Measurements from ENCODE around the gene PFDN4. TPM values are rescaled to one million over a fixed set of nuclear protein-coding genes. Genes with fewer than 3 reads are reported as not detected.

Gene PFDN4
- total RNA-seq, 2 donors from 2014 or later: 72.7 to 89.8 TPM

DNA sequence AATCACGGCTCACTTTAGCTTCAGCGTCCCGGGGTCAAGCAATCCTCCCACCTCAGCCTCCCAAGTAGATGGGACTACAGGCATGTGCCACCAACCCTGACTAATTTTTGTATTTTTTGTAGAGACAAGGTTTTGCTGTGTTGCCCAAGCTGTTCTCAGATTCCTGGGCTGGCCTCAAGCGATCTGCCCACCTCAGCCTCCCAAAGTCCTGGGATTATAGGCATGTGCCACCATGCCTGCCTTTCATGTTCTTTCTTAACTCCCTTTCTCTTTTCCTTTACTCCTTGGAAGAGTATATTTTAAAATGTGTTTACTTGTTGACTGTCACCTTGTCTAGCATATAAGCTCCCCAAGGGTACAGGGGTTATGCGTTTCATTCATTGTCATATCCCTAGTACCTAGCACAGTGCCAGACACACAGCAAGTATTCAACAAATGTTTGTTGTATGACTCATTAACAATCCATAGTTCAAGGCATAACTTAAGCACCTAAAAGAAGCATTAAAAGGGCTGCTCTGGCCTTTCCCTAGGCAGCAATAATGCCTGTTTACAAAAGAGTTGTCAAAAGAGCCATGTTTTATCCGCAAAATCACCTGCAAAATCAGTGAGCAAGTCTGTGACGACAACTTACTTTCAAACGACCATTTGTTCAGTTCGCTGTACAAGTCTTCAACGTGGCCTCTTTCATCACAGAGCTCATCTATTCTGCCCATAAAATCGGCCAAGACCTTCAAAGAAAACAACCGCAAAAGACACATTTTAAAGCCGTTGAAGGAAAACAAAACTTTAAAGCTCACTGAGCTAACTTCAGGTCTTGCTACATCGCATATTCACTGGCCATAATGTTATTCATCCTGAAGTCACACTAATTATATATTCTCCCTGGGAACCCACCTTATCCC lies 38.7 kb upstream of the PFDN4 start:
- no peak overlapping the region for H3K9ac ChIP-seq (ENCODE audit: extremely low read depth, low read length, poor library complexity, severe bottlenecking)
- peaks cover 52% of the 10 kb centered on the region for H3K27me3 ChIP-seq (ENCODE audit: control insufficient read depth, insufficient read depth, low read length, poor library complexity, severe bottlenecking)
- H3K9me3 ChIP-seq (ENCODE audit: control insufficient read depth, low read length): no peaks in the 10 kb centered on the region
- Mint-ChIP-seq H3K4me3 (no peak overlapping the region), H3K27me3 (ENCODE audit: insufficient read depth) (peaks cover 58% of the 10 kb centered on the region), H3K9me3 (no peaks in the 10 kb centered on the region), H3K36me3 (ENCODE audit: low read depth) (no peaks in the 10 kb centered on the region), H3K27ac (no peak overlapping the region), H3K4me1 (peaks cover 10% of the 10 kb centered on the region)
- H3K4me3 ChIP-seq (ENCODE audit: low read length): no peak overlapping the region
- no peak for DNase-seq
- H3K4me1 ChIP-seq (ENCODE audit: control insufficient read depth, insufficient read depth, low read length): no peaks in the 10 kb centered on the region
- TF ChIP-seq, protein P1, sequence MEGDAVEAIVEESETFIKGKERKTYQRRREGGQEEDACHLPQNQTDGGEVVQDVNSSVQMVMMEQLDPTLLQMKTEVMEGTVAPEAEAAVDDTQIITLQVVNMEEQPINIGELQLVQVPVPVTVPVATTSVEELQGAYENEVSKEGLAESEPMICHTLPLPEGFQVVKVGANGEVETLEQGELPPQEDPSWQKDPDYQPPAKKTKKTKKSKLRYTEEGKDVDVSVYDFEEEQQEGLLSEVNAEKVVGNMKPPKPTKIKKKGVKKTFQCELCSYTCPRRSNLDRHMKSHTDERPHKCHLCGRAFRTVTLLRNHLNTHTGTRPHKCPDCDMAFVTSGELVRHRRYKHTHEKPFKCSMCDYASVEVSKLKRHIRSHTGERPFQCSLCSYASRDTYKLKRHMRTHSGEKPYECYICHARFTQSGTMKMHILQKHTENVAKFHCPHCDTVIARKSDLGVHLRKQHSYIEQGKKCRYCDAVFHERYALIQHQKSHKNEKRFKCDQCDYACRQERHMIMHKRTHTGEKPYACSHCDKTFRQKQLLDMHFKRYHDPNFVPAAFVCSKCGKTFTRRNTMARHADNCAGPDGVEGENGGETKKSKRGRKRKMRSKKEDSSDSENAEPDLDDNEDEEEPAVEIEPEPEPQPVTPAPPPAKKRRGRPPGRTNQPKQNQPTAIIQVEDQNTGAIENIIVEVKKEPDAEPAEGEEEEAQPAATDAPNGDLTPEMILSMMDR (conservative IDR thresholded peaks at IDR 0.05): no peak
- H3K27ac ChIP-seq (ENCODE audit: low read depth, low read length): no peak overlapping the region
- WGBS, 2 experiments (ENCODE audit: insufficient coverage in 1 of 2, insufficient read length in 1 of 2): 82 to 91% methylated on average over 12 to 14 of the region's 14 CpGs
- H3K36me3 ChIP-seq (ENCODE audit: control insufficient read depth, insufficient read depth, low read length): no peaks in the 10 kb centered on the region

DNA sequence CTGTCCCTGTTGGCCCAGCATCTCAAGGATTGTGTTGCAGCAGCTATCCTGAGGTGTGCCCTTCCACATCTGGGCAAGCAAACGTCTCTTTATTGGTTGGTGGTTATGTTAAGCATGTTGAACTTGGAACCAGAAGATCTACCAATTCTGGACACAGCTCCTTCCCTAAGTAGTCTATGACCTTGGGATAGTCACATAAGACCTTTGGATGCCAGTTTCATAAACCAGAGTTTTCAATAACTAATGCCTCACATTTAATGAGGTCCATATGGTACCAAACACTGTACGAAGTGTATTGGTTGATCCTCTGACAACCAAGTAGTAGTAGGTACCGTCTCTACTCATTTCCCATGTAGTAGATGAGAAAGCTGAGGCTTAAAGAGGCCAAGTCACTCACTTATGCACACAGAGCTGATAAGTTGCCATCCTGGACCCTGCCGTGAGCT lies 37.8 kb upstream of the PFDN4 start:
- TF ChIP-seq, protein P1 (conservative IDR thresholded peaks at IDR 0.05): no peak
- Histone ChIP-seq H3K9me3 (ENCODE audit: control insufficient read depth, low read length) (no peaks in the 10 kb centered on the region), H3K4me3 (ENCODE audit: low read length) (no peak overlapping the region), H3K27ac (ENCODE audit: low read depth, low read length) (no peak overlapping the region), H3K9ac (ENCODE audit: extremely low read depth, low read length, poor library complexity, severe bottlenecking) (no peak overlapping the region), H3K27me3 (ENCODE audit: control insufficient read depth, insufficient read depth, low read length, poor library complexity, severe bottlenecking) (peaks cover 60% of the 10 kb centered on the region), H3K4me1 (ENCODE audit: control insufficient read depth, insufficient read depth, low read length) (peaks cover 3% of the 10 kb centered on the region), H3K36me3 (ENCODE audit: control insufficient read depth, insufficient read depth, low read length) (no peaks in the 10 kb centered on the region)
- WGBS, 2 experiments (ENCODE audit: insufficient coverage in 1 of 2, insufficient read length in 1 of 2): 60 to 81% methylated on average over 2 to 4 of the region's 4 CpGs
- H3K36me3 Mint-ChIP-seq (ENCODE audit: low read depth): no peaks in the 10 kb centered on the region
- no peak for DNase-seq
- H3K27me3 Mint-ChIP-seq (ENCODE audit: insufficient read depth): peaks cover 66% of the 10 kb centered on the region
- H3K9me3 Mint-ChIP-seq: no peaks in the 10 kb centered on the region
- H3K4me3 Mint-ChIP-seq: no peak overlapping the region
- peaks cover 17% of the 10 kb centered on the region for H3K4me1 Mint-ChIP-seq
- H3K27ac Mint-ChIP-seq: no peak overlapping the region

DNA sequence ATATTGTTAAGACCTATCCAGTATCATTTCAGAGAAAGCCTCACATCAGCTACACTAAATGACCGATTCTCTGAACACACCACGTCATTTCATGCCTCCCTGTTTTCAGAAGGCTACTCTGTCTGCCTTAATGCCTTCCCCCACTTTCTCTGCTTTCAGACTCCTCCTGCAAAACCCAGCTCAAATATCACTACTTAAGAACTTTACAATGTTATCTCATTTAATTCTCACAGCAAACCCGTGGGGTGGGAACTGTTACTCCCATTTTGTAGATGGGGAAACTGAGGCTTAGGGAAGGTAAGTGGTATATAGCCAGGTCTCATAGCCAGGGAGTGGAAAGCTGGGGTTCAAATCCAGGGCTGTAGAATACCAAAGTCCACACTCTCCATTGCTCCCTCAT lies 36.9 kb upstream of the PFDN4 start:
- Histone ChIP-seq H3K27me3 (ENCODE audit: control insufficient read depth, insufficient read depth, low read length, poor library complexity, severe bottlenecking) (peaks cover 69% of the 10 kb centered on the region), H3K27ac (ENCODE audit: low read depth, low read length) (no peak overlapping the region)
- H3K27ac Mint-ChIP-seq: no peak overlapping the region

More for the DNA sequence above, 36.9 kb upstream of the PFDN4 start:
- Mint-ChIP-seq H3K4me1 (peaks cover 17% of the 10 kb centered on the region), H3K36me3 (ENCODE audit: low read depth) (no peaks in the 10 kb centered on the region), H3K27me3 (ENCODE audit: insufficient read depth) (peaks cover 74% of the 10 kb centered on the region), H3K4me3 (no peak overlapping the region), H3K9me3 (no peaks in the 10 kb centered on the region)
- H3K4me3 ChIP-seq (ENCODE audit: low read length): no peak overlapping the region
- H3K4me1 ChIP-seq (ENCODE audit: control insufficient read depth, insufficient read depth, low read length): peaks cover 3% of the 10 kb centered on the region
- TF ChIP-seq, protein P1 (conservative IDR thresholded peaks at IDR 0.05): no peak
- H3K9me3 ChIP-seq (ENCODE audit: control insufficient read depth, low read length): no peaks in the 10 kb centered on the region
- DNase-seq: no peak
- WGBS, 2 experiments (ENCODE audit: insufficient coverage in 1 of 2, insufficient read length in 1 of 2): 88 to 96% methylated on average over 2 to 3 of the region's 3 CpGs
- H3K36me3 ChIP-seq (ENCODE audit: control insufficient read depth, insufficient read depth, low read length): no peaks in the 10 kb centered on the region
- H3K9ac ChIP-seq (ENCODE audit: extremely low read depth, low read length, poor library complexity, severe bottlenecking): no peak overlapping the region
